Nephron (organoid): Measurements from ENCODE around the gene ATXN1.

Experiments used
- H3K27ac Mint-ChIP-seq, 3 experiments: 2 replicates each; pipeline ENCODE4 v1.8.0; 2020; ENCODE audit warnings: mixed read lengths in 3 of 3, mild to moderate bottlenecking in 2 of 3, moderate library complexity in 1 of 3
- H3K27me3 Mint-ChIP-seq: 2 replicates; pipeline ENCODE4 v1.8.0; 2021; ENCODE audit warnings: low read depth, mild to moderate bottlenecking, moderate library complexity, mixed read lengths
- H3K36me3 Mint-ChIP-seq: 2 replicates; pipeline ENCODE4 v1.8.0; 2020; ENCODE audit warnings: low read depth, mixed read lengths
- H3K4me1 Mint-ChIP-seq: 2 replicates; pipeline ENCODE4 v1.8.0; 2020; ENCODE audit warnings: mixed read lengths
- H3K4me3 Mint-ChIP-seq, 3 experiments: 2 replicates each; pipeline ENCODE4 v1.8.0; 2020; ENCODE audit warnings: mild to moderate bottlenecking in 3 of 3, mixed read lengths in 3 of 3, moderate library complexity in 2 of 3
- H3K9me3 Mint-ChIP-seq: 2 replicates; pipeline ENCODE4 v1.8.0; 2020; ENCODE audit warnings: mixed read lengths
- TF ChIP-seq, protein P1 (sequence below), 3 experiments: fragments of 200-600 bp; sonication (generic); IDR thresholded peaks; one replicate each; pipeline ENCODE4 v1.5.0; 2021; ENCODE audit warnings: antibody characterized with exemption in 3 of 3; ENCODE audit not compliant: unreplicated experiment in 3 of 3

ATXN1 gene

DNA sequence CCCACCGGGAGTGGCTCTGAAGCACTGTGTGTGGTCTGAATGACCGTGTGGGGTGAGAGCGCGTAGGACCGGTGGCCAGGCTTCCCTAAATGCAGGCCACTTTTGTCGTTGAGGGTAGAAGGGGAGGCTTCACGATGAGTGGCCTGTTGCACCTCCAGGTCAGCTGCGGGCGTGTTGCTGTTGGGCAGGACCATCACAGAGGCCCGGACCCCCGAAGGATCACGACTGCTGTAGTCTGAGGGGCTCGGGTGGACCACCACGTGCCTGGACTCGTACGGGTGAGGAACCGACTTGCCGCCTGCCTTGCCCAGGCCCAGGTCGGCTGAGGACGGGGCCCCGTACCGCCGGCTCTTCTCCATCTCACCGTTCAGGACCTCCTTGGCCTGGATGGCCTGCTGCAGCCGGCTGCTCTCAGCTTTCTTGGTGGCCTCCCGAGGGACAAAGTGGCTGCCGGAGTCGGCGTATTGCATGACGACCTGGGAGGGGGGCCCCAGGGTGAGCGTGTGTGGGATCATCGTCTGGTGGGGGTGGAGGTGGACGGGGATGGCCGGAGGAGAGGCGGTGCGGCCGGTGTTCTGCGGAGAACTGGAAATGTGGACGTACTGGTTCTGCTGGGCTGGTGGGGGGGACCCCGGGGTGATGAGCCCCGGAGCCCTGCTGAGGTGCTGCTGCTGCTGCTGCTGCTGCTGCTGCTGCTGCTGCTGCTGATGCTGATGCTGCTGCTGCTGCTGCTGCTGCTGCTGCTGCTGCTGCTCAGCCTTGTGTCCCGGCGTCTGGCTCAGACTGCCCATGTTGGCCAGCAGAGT lies 434.1 kb downstream of the ATXN1 start:
- peaks cover 4% of the 10 kb centered on the region for H3K27me3 Mint-ChIP-seq
- TF ChIP-seq, protein P1, sequence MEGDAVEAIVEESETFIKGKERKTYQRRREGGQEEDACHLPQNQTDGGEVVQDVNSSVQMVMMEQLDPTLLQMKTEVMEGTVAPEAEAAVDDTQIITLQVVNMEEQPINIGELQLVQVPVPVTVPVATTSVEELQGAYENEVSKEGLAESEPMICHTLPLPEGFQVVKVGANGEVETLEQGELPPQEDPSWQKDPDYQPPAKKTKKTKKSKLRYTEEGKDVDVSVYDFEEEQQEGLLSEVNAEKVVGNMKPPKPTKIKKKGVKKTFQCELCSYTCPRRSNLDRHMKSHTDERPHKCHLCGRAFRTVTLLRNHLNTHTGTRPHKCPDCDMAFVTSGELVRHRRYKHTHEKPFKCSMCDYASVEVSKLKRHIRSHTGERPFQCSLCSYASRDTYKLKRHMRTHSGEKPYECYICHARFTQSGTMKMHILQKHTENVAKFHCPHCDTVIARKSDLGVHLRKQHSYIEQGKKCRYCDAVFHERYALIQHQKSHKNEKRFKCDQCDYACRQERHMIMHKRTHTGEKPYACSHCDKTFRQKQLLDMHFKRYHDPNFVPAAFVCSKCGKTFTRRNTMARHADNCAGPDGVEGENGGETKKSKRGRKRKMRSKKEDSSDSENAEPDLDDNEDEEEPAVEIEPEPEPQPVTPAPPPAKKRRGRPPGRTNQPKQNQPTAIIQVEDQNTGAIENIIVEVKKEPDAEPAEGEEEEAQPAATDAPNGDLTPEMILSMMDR (IDR thresholded peaks at IDR 0.05; ENCODE audit: unreplicated experiment in 3 of 3), result no peak
- no peak overlapping the region for H3K27ac Mint-ChIP-seq
- H3K9me3 Mint-ChIP-seq, result no peaks in the 10 kb centered on the region
- peaks cover 35% of the 10 kb centered on the region for H3K36me3 Mint-ChIP-seq
- peaks cover 24% of the 10 kb centered on the region for H3K4me1 Mint-ChIP-seq
- no peak overlapping the region for H3K4me3 Mint-ChIP-seq

DNA sequence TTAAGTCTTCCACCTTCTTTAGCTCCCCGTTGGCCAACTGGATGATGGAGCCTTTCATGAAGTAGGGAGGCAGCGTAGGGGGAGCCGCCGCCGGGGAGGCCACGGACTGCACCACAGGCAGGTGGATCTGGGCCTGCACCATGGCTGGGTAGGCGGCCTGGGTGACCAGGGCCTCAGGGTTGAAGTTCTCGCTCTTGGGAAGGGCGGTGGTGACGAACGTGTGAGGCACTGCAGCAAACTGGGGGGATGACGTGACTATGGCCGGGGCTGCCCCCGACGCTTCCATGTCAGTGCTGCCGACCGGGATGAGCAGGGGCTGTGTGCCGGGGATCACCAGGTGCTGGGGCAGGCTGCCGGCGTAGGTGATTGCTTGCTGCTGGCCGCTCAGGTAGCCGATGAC lies 434.7 kb downstream of the ATXN1 start:
- H3K9me3 Mint-ChIP-seq, result no peaks in the 10 kb centered on the region
- H3K36me3 Mint-ChIP-seq, result peaks cover 35% of the 10 kb centered on the region
- H3K4me3 Mint-ChIP-seq, result no peak overlapping the region
- no peak overlapping the region for H3K27ac Mint-ChIP-seq
- peaks cover 30% of the 10 kb centered on the region for H3K4me1 Mint-ChIP-seq
- TF ChIP-seq, protein P1 (IDR thresholded peaks at IDR 0.05; ENCODE audit: unreplicated experiment in 3 of 3), result no peak
- peaks cover 4% of the 10 kb centered on the region for H3K27me3 Mint-ChIP-seq

DNA sequence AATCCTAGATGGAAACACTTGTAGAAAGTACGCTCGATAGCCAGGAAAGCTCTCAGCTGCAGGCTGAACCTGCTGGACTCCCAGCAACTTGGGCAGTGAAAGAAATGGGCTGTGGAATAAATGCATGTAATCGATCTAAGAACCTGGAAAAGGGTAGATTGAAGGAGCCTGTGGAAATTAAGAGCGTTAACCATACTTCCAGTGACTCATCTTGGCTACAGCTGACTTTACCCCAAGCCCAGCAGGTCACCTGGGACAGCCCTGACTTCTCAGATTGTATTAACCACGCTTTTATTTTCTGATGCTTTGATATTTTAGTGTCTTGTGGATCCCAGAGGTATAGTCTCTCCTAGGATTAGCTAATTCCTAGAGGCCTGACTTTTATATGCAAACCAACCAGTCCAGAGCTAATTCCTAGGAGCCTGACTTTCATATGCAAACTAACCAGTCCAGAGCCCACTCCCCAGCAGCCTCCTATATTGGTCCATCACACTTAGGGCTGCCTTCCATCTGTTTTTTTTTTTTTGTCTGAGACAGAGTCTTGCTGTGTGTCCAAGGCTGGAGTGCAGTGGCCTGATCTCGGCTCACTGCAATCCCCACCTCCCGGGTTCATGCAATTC lies 436.5 kb downstream of the ATXN1 start:
- Mint-ChIP-seq H3K36me3 (peaks cover 35% of the 10 kb centered on the region), H3K9me3 (no peaks in the 10 kb centered on the region), H3K27ac (peak overlapping the region in 2 of 3 experiments; percentile 14 to 47), H3K4me1 (peaks cover 45% of the 10 kb centered on the region), H3K27me3 (peaks cover 4% of the 10 kb centered on the region), H3K4me3 (no peak overlapping the region)
- TF ChIP-seq, protein P1 (IDR thresholded peaks at IDR 0.05; ENCODE audit: unreplicated experiment in 3 of 3), result no peak

DNA sequence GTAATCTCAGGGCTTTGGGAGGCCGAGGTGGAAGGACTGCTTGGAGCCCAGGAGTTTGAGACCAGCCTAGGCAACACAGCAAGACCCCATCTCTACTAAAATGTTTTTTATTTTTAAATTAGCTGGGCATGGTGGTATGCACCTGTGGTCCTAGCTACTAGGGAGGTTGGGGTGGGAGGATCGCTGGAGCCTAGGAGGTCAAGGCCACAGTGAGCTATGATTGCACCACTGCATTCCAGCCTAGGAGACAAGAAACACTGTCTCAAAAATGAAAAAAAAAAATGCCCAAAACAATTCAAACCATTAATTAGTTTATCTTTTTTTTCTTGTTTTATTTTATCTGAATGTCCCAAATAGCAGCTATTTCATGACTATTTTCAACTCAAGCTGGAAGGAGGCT lies 437.1 kb downstream of the ATXN1 start:
- Mint-ChIP-seq H3K27ac (peak overlapping the region in 2 of 3 experiments; percentile 14 to 47), H3K4me3 (no peak overlapping the region), H3K36me3 (peaks cover 32% of the 10 kb centered on the region), H3K9me3 (no peaks in the 10 kb centered on the region), H3K4me1 (peaks cover 44% of the 10 kb centered on the region), H3K27me3 (peaks cover 4% of the 10 kb centered on the region)
- TF ChIP-seq, protein P1 (IDR thresholded peaks at IDR 0.05; ENCODE audit: unreplicated experiment in 3 of 3), result no peak

DNA sequence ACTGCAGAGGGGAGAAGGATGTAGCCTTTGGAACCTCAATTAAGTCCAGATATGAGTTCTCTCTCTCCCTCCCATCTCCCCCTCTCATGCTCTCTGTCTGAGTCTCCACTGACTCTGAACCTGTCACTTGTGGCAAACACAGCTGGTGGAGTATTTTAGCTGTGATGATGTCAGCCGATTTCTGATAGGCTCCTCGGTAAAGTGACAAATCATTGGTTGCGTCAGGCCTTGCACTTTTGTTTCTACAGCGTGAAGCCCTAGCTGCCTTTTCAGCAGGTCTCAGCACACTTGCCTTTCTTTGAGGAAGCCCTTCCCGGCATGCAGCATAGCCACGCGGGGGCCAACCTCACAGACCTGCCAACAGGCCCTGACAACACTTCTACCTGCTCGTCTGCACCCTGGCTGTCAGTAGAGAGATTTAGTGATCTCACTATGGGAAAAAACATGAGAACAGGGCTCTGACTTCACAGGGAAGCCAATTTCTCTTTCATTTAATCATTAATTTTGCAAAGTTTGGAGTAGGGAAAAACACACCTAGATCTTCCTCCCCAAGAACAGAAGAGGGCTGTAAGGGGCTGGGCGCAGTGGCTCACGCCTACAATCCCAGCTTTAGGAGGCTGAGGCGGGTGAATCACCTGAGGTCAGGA lies 438.5 kb downstream of the ATXN1 start:
- Mint-ChIP-seq H3K27me3 (peaks cover 3% of the 10 kb centered on the region), H3K4me3 (peak overlapping the region in 1 of 3 experiments; percentile 23), H3K27ac (peak overlapping the region; percentile 31 to 93 (median 82)), H3K4me1 (peaks cover 50% of the 10 kb centered on the region), H3K9me3 (no peaks in the 10 kb centered on the region), H3K36me3 (peaks cover 23% of the 10 kb centered on the region)
- TF ChIP-seq, protein P1 (IDR thresholded peaks at IDR 0.05; ENCODE audit: unreplicated experiment in 3 of 3), result no peak
